ENCODE measurements around the gene ZNF532. TPM values are rescaled to one million over a fixed set of nuclear protein-coding genes. Genes with fewer than 3 reads are reported as not detected.
"Not testable (repeated sequence)": the region's sequence is repeated elsewhere in the genome, so short reads cannot be mapped to it uniquely, and the experiment has no call there.

ZNF532 gene
- total RNA-seq, 1 experiment from 2014 or later = 21.1 TPM

- H3K27me3 ChIP-seq (ENCODE audit: insufficient read depth, low read depth) = no peaks in the 10 kb centered on the region
- H3K36me3 ChIP-seq (ENCODE audit: low read depth) = no peaks in the 10 kb centered on the region
- H2AFZ ChIP-seq = no peak overlapping the region
- no peaks in the 10 kb centered on the region for H3K9me2 ChIP-seq (ENCODE audit: insufficient read depth)
- ChIA-PET POLR2A (ENCODE audit: unreplicated experiment) (no interaction called here), CTCF (no interaction called here)
- no peak overlapping the region for H3K4me2 ChIP-seq
- peaks cover 34% of the 10 kb centered on the region for H3F3A ChIP-seq (ENCODE audit: insufficient read depth, low read depth)
- peaks cover 20% of the 10 kb centered on the region for H3K4me1 ChIP-seq (replicated peaks; ENCODE audit: insufficient read depth)
- H3K27ac ChIP-seq = no peak overlapping the region
- H3K4me3 ChIP-seq = no peak overlapping the region
- intact Hi-C loops (cut with micrococcal nuclease; ENCODE audit: unreplicated experiment) = no loop called here
- H4K20me1 ChIP-seq (ENCODE audit: insufficient read depth) = no peaks in the 10 kb centered on the region
- DNase-seq = no peak
- no peaks in the 10 kb centered on the region for H3K79me2 ChIP-seq (ENCODE audit: low read depth)
- TF ChIP-seq EZH2 (IDR thresholded peaks at IDR 0.05; ENCODE audit: low read depth) (no peak), CTCF (conservative IDR thresholded peaks at IDR 0.05) (no peak)
- no TSS peak for BruUV-seq (replicated peaks)
- no peaks in the 10 kb centered on the region; the same call in 1 of the 2 replicates for H3K9me3 ChIP-seq (ENCODE audit: insufficient read depth, low read depth)
Measured at GRCh38 chr18:58852629-58853028, 12.0 kb upstream of the ZNF532 start.

GRCh38 chr18:58853561-58853960 lies 11.1 kb upstream of the ZNF532 start:
- Histone ChIP-seq H3K4me2 (no peak overlapping the region), H3K9me3 (ENCODE audit: insufficient read depth, low read depth) (no peaks in the 10 kb centered on the region; the same call in 1 of the 2 replicates), H3K4me1 (replicated peaks; ENCODE audit: insufficient read depth) (peaks cover 20% of the 10 kb centered on the region), H3K4me3 (no peak overlapping the region), H3F3A (ENCODE audit: insufficient read depth, low read depth) (peaks cover 30% of the 10 kb centered on the region; the same call in 1 of the 2 replicates), H2AFZ (no peak overlapping the region), H3K36me3 (ENCODE audit: low read depth) (no peaks in the 10 kb centered on the region), H3K79me2 (ENCODE audit: low read depth) (no peaks in the 10 kb centered on the region), H3K9me2 (ENCODE audit: insufficient read depth) (no peaks in the 10 kb centered on the region), H3K27me3 (ENCODE audit: insufficient read depth, low read depth) (no peaks in the 10 kb centered on the region), H3K27ac (no peak overlapping the region), H4K20me1 (ENCODE audit: insufficient read depth) (no peaks in the 10 kb centered on the region)
- no peak for TF ChIP-seq EZH2 (IDR thresholded peaks at IDR 0.05; ENCODE audit: low read depth)
- TF ChIP-seq CTCF (conservative IDR thresholded peaks at IDR 0.05) = no peak
- ChIA-PET CTCF (no interaction called here), POLR2A (ENCODE audit: unreplicated experiment) (no interaction called here)
- BruUV-seq (replicated peaks) = no TSS peak
- no peak for DNase-seq
- intact Hi-C loops (cut with micrococcal nuclease; ENCODE audit: unreplicated experiment) = no loop called here

- H3K27ac ChIP-seq; H3K9me3 ChIP-seq (ENCODE audit: insufficient read depth, low read depth); BruUV-seq (replicated peaks); H3K36me3 ChIP-seq (ENCODE audit: low read depth); POLR2A ChIA-PET (ENCODE audit: unreplicated experiment); H3K79me2 ChIP-seq (ENCODE audit: low read depth); H3K9me2 ChIP-seq (ENCODE audit: insufficient read depth); H3K27me3 ChIP-seq (ENCODE audit: insufficient read depth, low read depth); intact Hi-C loops (cut with micrococcal nuclease; ENCODE audit: unreplicated experiment); H3K4me3 ChIP-seq; H3K4me2 ChIP-seq; CTCF ChIA-PET; H4K20me1 ChIP-seq (ENCODE audit: insufficient read depth); H2AFZ ChIP-seq; DNase-seq: not testable (repeated sequence)
- peaks cover 17% of the 10 kb centered on the region; the same call in 1 of the 2 replicates for H3F3A ChIP-seq (ENCODE audit: insufficient read depth, low read depth)
- peaks cover 18% of the 10 kb centered on the region for H3K4me1 ChIP-seq (replicated peaks; ENCODE audit: insufficient read depth)
Measured at GRCh38 chr18:58855521-58855920, 9.2 kb upstream of the ZNF532 start.

GRCh38 chr18:58856881-58857280 lies 7.8 kb upstream of the ZNF532 start:
- ChIA-PET POLR2A (ENCODE audit: unreplicated experiment) (no interaction called here), CTCF (no interaction called here)
- H3K4me3 ChIP-seq = no peak overlapping the region
- H3K9me3 ChIP-seq (ENCODE audit: insufficient read depth, low read depth) = no peaks in the 10 kb centered on the region; the same call in 1 of the 2 replicates
- intact Hi-C loops (cut with micrococcal nuclease; ENCODE audit: unreplicated experiment) = no loop called here
- no peaks in the 10 kb centered on the region for H3K27me3 ChIP-seq (ENCODE audit: insufficient read depth, low read depth)
- H3K4me1 ChIP-seq (replicated peaks; ENCODE audit: insufficient read depth) = peaks cover 15% of the 10 kb centered on the region
- BruUV-seq (replicated peaks) = no TSS peak
- H3K27ac ChIP-seq = peak overlapping the region; percentile 25; the same call in 1 of the 2 replicates
- H3K4me2 ChIP-seq = no peak overlapping the region
- no peak overlapping the region for H2AFZ ChIP-seq
- TF ChIP-seq CTCF (conservative IDR thresholded peaks at IDR 0.05) (no peak), EZH2 (IDR thresholded peaks at IDR 0.05; ENCODE audit: low read depth) (no peak)
- H3K36me3 ChIP-seq (ENCODE audit: low read depth) = no peaks in the 10 kb centered on the region
- peaks cover 12% of the 10 kb centered on the region; the same call in 1 of the 2 replicates for H3F3A ChIP-seq (ENCODE audit: insufficient read depth, low read depth)
- H3K9me2 ChIP-seq (ENCODE audit: insufficient read depth) = no peaks in the 10 kb centered on the region
- no peaks in the 10 kb centered on the region for H4K20me1 ChIP-seq (ENCODE audit: insufficient read depth)
- no peaks in the 10 kb centered on the region for H3K79me2 ChIP-seq (ENCODE audit: low read depth)
- peak in 1 of 2 experiments; percentile 76 for DNase-seq
